ENCODE data around the gene EREG. TPM values are rescaled to one million over a fixed set of nuclear protein-coding genes. Genes with fewer than 3 reads are reported as not detected.

The EREG gene
- total and polyA plus RNA-seq, 9 of the 15 experiments (the other 6 are each of a cell fraction or from before 2014, with no cell fraction given) = 0.97 to 7.3 (median 2.5) TPM

GRCh38 chr4:74394476-74395136 lies 29.7 kb downstream of the EREG start (continued):
- TF ChIP-seq ZNF407 (IDR thresholded peaks at IDR 0.05; ENCODE audit: low read depth) = no peak
- TF ChIP-seq SRSF3 (IDR thresholded peaks at IDR 0.05; ENCODE audit: insufficient read depth, low read length) = no peak
- TF ChIP-seq RBBP5 (IDR thresholded peaks at IDR 0.05; ENCODE audit: borderline replicate concordance, insufficient read depth, low read length, poor library complexity, severe bottlenecking) = no peak
- 0 out of 2 replicates have a peak, but pooled peaks have one; percentile 16 for TF ChIP-seq TOE1 (IDR thresholded peaks at IDR 0.05; ENCODE audit: borderline replicate concordance)
- no peak for TF ChIP-seq TOE1 (CRISPR knock-in tag; IDR thresholded peaks at IDR 0.05; ENCODE audit: borderline replicate concordance, low read depth)
- no peak for TF ChIP-seq ZNF384 (IDR thresholded peaks at IDR 0.05; ENCODE audit: low read depth, low read length)
- no peak; the same call in 1 of the 2 replicates for TF ChIP-seq DMBX1 (CRISPR knock-in tag; IDR thresholded peaks at IDR 0.05; ENCODE audit: borderline replicate concordance)
- TF ChIP-seq ZNF830 (CRISPR knock-in tag; IDR thresholded peaks at IDR 0.05) = no peak
- TF ChIP-seq HDAC2 (IDR thresholded peaks at IDR 0.05) = 0 out of 2 replicates have a peak, but pooled peaks have one; percentile 69
- TF ChIP-seq TBP (optimal IDR thresholded peaks at IDR 0.05; ENCODE audit: low read depth, low read length) = no peak
- no peak for TF ChIP-seq ESRRB (CRISPR knock-in tag; IDR thresholded peaks at IDR 0.05; ENCODE audit: borderline replicate concordance)
- no peak for TF ChIP-seq CLOCK (CRISPR knock-in tag; IDR thresholded peaks at IDR 0.05; ENCODE audit: borderline replicate concordance)
- no peak for TF ChIP-seq ZFP30 (CRISPR knock-in tag; IDR thresholded peaks at IDR 0.05; ENCODE audit: borderline replicate concordance)
- no peak for TF ChIP-seq ZNF239 (CRISPR knock-in tag; IDR thresholded peaks at IDR 0.05)

Data from K562 (cell line).